Lower lobe of right lung (tissue), 2 donors: Measurements from ENCODE around the gene SLC25A21. TPM values are rescaled to one million over a fixed set of nuclear protein-coding genes. Genes with fewer than 3 reads are reported as not detected.

Source experiments
- ATAC-seq, 2 donors: fragments of 200-7000 bp; cut with Tn5 transposase; one replicate each; pipeline ENCODE4 v1.9.1; 2020 to 2022; ENCODE audit warnings: mild to moderate bottlenecking in 2 of 2, moderate library complexity in 2 of 2
- DNase-seq: peaks from one replicate; pipeline ENCODE4 v3.0.0-alpha.2; 2020
- H3K27ac ChIP-seq: fragments of 200-600 bp; one replicate; pipeline ENCODE4 v1.8.0; 2022
- H3K27me3 ChIP-seq: fragments of 200-600 bp; one replicate; pipeline ENCODE4 v1.8.0; 2022; ENCODE audit warnings: low read depth
- H3K36me3 ChIP-seq: fragments of 200-600 bp; one replicate; pipeline ENCODE4 v1.8.0; 2022; ENCODE audit warnings: mild to moderate bottlenecking
- H3K4me1 ChIP-seq: fragments of 200-600 bp; one replicate; pipeline ENCODE4 v1.8.0; 2022
- H3K4me3 ChIP-seq: fragments of 200-600 bp; one replicate; pipeline ENCODE4 v1.8.0; 2022; ENCODE audit warnings: mild to moderate bottlenecking
- H3K9me3 ChIP-seq: fragments of 200-600 bp; one replicate; pipeline ENCODE4 v1.8.0; 2022
- CTCF ChIP-seq: fragments of 200-600 bp; IDR thresholded peaks from one replicate; pipeline ENCODE4 v1.8.0; 2022; ENCODE audit warnings: antibody characterized with exemption, mild to moderate bottlenecking
- intact Hi-C: fragments of 100-400 bp; cut with DNase I; formaldehyde crosslinking; loops from one replicate; pipeline ENCODE4 v1.11.0; 2022
- total RNA-seq: library from RNA; stranded (reverse); fragmentation: NEBNext Ultra II Directional; extraction: Animal tissue kit (Norgen Biotek cat#: 25700); gene quantifications from one replicate; pipeline ENCODE4 v1.2.1, GENCODE V29; 2021
- donor health status: DM: no; HTN: yes; CAD: no; lungs with severe emphysema.

SLC25A21 gene
- total RNA-seq, 1 donor from 2014 or later, result 0.38 TPM

GRCh38 chr14:36674659-36675058 is 497.7 kb downstream of the SLC25A21 start:
- Histone ChIP-seq H3K4me3 (no peak overlapping the region), H3K36me3 (no peaks in the 10 kb centered on the region), H3K9me3 (no peaks in the 10 kb centered on the region), H3K27me3 (peaks cover 33% of the 10 kb centered on the region), H3K4me1 (no peaks in the 10 kb centered on the region), H3K27ac (no peak overlapping the region)
- DNase-seq (no peak), ATAC-seq (no peak)
- intact Hi-C loops, result no loop called here
- TF ChIP-seq CTCF, result no peak

GRCh38 chr14:36672095-36672494 is 500.3 kb downstream of the SLC25A21 start:
- TF ChIP-seq CTCF, result no peak
- no peak for DNase-seq
- no peak overlapping the region for H3K27ac ChIP-seq
- H3K27me3 ChIP-seq, result peaks cover 57% of the 10 kb centered on the region
- intact Hi-C loops, result no loop called here
- no peaks in the 10 kb centered on the region for H3K4me1 ChIP-seq
- H3K36me3 ChIP-seq, result no peaks in the 10 kb centered on the region
- ATAC-seq, result no peak
- no peaks in the 10 kb centered on the region for H3K9me3 ChIP-seq
- H3K4me3 ChIP-seq, result no peak overlapping the region

- no peak for TF ChIP-seq CTCF
- no peaks in the 10 kb centered on the region for H3K36me3 ChIP-seq
- H3K27me3 ChIP-seq, result peaks cover 62% of the 10 kb centered on the region
Observed at GRCh38 chr14:36671149-36671548, 501.3 kb downstream of the SLC25A21 start.

GRCh38 chr14:36667679-36668078 is 504.7 kb downstream of the SLC25A21 start:
- H3K36me3 ChIP-seq, result no peaks in the 10 kb centered on the region
- DNase-seq (no peak), ATAC-seq (no peak)
- intact Hi-C loops, result no loop called here
- H3K4me1 ChIP-seq, result peaks cover 31% of the 10 kb centered on the region
- H3K9me3 ChIP-seq, result no peaks in the 10 kb centered on the region
- no peak overlapping the region for H3K4me3 ChIP-seq
- no peak for TF ChIP-seq CTCF
- no peak overlapping the region for H3K27ac ChIP-seq
- peaks cover 88% of the 10 kb centered on the region for H3K27me3 ChIP-seq

More at GRCh38 chr14:36671149-36671548, 501.3 kb downstream of the SLC25A21 start:
- Histone ChIP-seq H3K4me1 (peaks cover 9% of the 10 kb centered on the region), H3K4me3 (no peak overlapping the region), H3K9me3 (no peaks in the 10 kb centered on the region), H3K27ac (no peak overlapping the region)
- intact Hi-C loops, result no loop called here
- no peak for DNase-seq
- no peak for ATAC-seq

GRCh38 chr14:36666416-36667206 is 505.8 kb downstream of the SLC25A21 start:
- DNase-seq, result no peak
- H3K9me3 ChIP-seq, result no peaks in the 10 kb centered on the region
- H3K36me3 ChIP-seq, result no peaks in the 10 kb centered on the region
- no peak for ATAC-seq
- intact Hi-C loops, result no loop called here
- no peak overlapping the region for H3K27ac ChIP-seq
- peaks cover 42% of the 10 kb centered on the region for H3K4me1 ChIP-seq
- TF ChIP-seq CTCF, result no peak
- peaks cover 90% of the 10 kb centered on the region for H3K27me3 ChIP-seq
- no peak overlapping the region for H3K4me3 ChIP-seq
